Measurements from ENCODE around the gene FBN1. TPM values are rescaled to one million over a fixed set of nuclear protein-coding genes. Genes with fewer than 3 reads are reported as not detected.

The FBN1 gene
- total and polyA plus RNA-seq, 12 donors: 5.6 to 84.6 (median 54.5) TPM

GRCh38 chr15:48419896-48420295, 225.6 kb downstream of the FBN1 start:
- WGBS, 4 donors: 76 to 89% (median 83%) methylated on average over 2 of the region's 2 CpGs
- intact Hi-C loops (cut with DNase I): no loop called here
- H3K36me3 ChIP-seq (replicated peaks in 1 of 2): peaks cover 0 to 28% of the 10 kb centered on the region in 2 donors
- H3K9me3 ChIP-seq (replicated peaks in 1 of 3): no peaks in the 10 kb centered on the region
- H3K4me3 ChIP-seq: no peak overlapping the region
- H3K27me3 ChIP-seq: no peaks in the 10 kb centered on the region
- no peak overlapping the region for H3K27ac ChIP-seq
- TF ChIP-seq POLR2A (IDR thresholded peaks at IDR 0.05) (no peak), CTCF (IDR thresholded peaks at IDR 0.05) (no peak)
- H3K4me1 ChIP-seq (replicated peaks in 1 of 2): no peaks in the 10 kb centered on the region
- no peak for DNase-seq

GRCh38 chr15:48418343-48418742, 227.2 kb downstream of the FBN1 start:
- DNase-seq: no peak
- no peak for TF ChIP-seq CTCF (IDR thresholded peaks at IDR 0.05)
- TF ChIP-seq POLR2A (IDR thresholded peaks at IDR 0.05): no peak
- H3K27me3 ChIP-seq: no peaks in the 10 kb centered on the region
- WGBS, 4 donors: 69 to 74% (median 71%) methylated on average over 3 of the region's 3 CpGs
- H3K9me3 ChIP-seq (replicated peaks in 1 of 3): no peaks in the 10 kb centered on the region
- peaks cover 0 to 26% of the 10 kb centered on the region in 2 donors for H3K36me3 ChIP-seq (replicated peaks in 1 of 2)
- H3K27ac ChIP-seq: no peak overlapping the region
- no peaks in the 10 kb centered on the region for H3K4me1 ChIP-seq (replicated peaks in 1 of 2)
- no peak overlapping the region for H3K4me3 ChIP-seq
- intact Hi-C loops (cut with DNase I): no loop called here

- Histone ChIP-seq H3K36me3 (replicated peaks in 1 of 2) (peaks cover 0 to 17% of the 10 kb centered on the region in 2 donors), H3K27me3 (no peaks in the 10 kb centered on the region), H3K4me1 (replicated peaks in 1 of 2) (no peaks in the 10 kb centered on the region), H3K27ac (no peak overlapping the region), H3K9me3 (replicated peaks in 1 of 3) (no peaks in the 10 kb centered on the region), H3K4me3 (no peak overlapping the region)
- no peak for DNase-seq
- intact Hi-C loops (cut with DNase I): no loop called here
- TF ChIP-seq CTCF (IDR thresholded peaks at IDR 0.05): no peak
- no peak for TF ChIP-seq POLR2A (IDR thresholded peaks at IDR 0.05)
- WGBS, 4 donors: 87 to 95% (median 92%) methylated on average over 3 of the region's 3 CpGs
Observed at GRCh38 chr15:48416301-48416700, 229.2 kb downstream of the FBN1 start.

GRCh38 chr15:48415036-48415886, 230.2 kb downstream of the FBN1 start:
- H3K4me1 ChIP-seq (replicated peaks in 1 of 2): no peaks in the 10 kb centered on the region
- H3K9me3 ChIP-seq (replicated peaks in 1 of 3): no peaks in the 10 kb centered on the region
- TF ChIP-seq CTCF (IDR thresholded peaks at IDR 0.05) (no peak), POLR2A (IDR thresholded peaks at IDR 0.05) (no peak)
- no peak overlapping the region for H3K4me3 ChIP-seq
- H3K27ac ChIP-seq: no peak overlapping the region
- peaks cover 0 to 11% of the 10 kb centered on the region in 2 donors for H3K36me3 ChIP-seq (replicated peaks in 1 of 2)
- WGBS, 4 donors: 89 to 93% (median 91%) methylated on average over 10 to 15 of the region's 15 CpGs
- no peaks in the 10 kb centered on the region for H3K27me3 ChIP-seq
- DNase-seq: no peak
- intact Hi-C loops (cut with DNase I): no loop called here

Measured in adrenal gland (tissue), 12 donors.